GM23338 (cell line): ENCODE measurements around the gene LSM2.

ENCODE experiments used
- CREB1 ChIP-seq: fragments of 250-450 bp; sonication (Bioruptor Pico); IDR thresholded peaks from 2 replicates; pipeline ENCODE4 v1.5.0; 2020; ENCODE audit warnings: low read depth, mild to moderate bottlenecking, moderate library complexity
- EZH2 ChIP-seq: fragments of 200-600 bp; sonication (generic); IDR thresholded peaks from one replicate; pipeline ENCODE4 v1.8.0; 2017; ENCODE audit warnings: antibody characterized with exemption, mild to moderate bottlenecking, low read depth; ENCODE audit not compliant: unreplicated experiment
- EZH2phosphoT487 ChIP-seq: fragments of 200-600 bp; sonication (generic); IDR thresholded peaks from one replicate; pipeline ENCODE4 v1.8.1; 2018; ENCODE audit warnings: antibody characterized with exemption; ENCODE audit not compliant: unreplicated experiment
- JUNB ChIP-seq: IDR thresholded peaks from one replicate; pipeline ENCODE4 v1.6.1; 2016; ENCODE audit warnings: antibody characterized with exemption; ENCODE audit not compliant: unreplicated experiment
- NANOG ChIP-seq: IDR thresholded peaks from 2 replicates; pipeline ENCODE4 v1.6.1; 2016; ENCODE audit warnings: antibody characterized with exemption, borderline replicate concordance
- POLR2AphosphoS5 ChIP-seq: IDR thresholded peaks from 2 replicates; pipeline ENCODE4 v1.6.1; 2016; ENCODE audit warnings: antibody characterized with exemption, low read depth
- STAT1 ChIP-seq: IDR thresholded peaks from one replicate; pipeline ENCODE4 v1.6.1; 2016; ENCODE audit warnings: antibody characterized with exemption; ENCODE audit not compliant: unreplicated experiment
- ZNF114 ChIP-seq: fragments of 250-450 bp; sonication (Bioruptor Pico); IDR thresholded peaks from 2 replicates; pipeline ENCODE4 v1.5.0; 2020; ENCODE audit warnings: mild to moderate bottlenecking, moderate library complexity
- ZNF331 ChIP-seq: fragments of 250-450 bp; sonication (Bioruptor Pico); IDR thresholded peaks from 2 replicates; pipeline ENCODE4 v1.5.0; 2020; ENCODE audit warnings: low read depth, mild to moderate bottlenecking, moderate library complexity
- TF ChIP-seq, protein P1 (sequence below), 2 experiments: fragments of 200-600 bp in 1 of 2; sonication (generic) in 1 of 2; conservative IDR thresholded peaks; 2 replicates each; pipeline versions ENCODE4 v1.5.1 to v1.6.1; 2016 to 2017; ENCODE audit warnings: antibody characterized with exemption in 2 of 2, low read depth in 2 of 2, mild to moderate bottlenecking in 2 of 2, moderate library complexity in 1 of 2
- TF ChIP-seq, protein P2 (sequence below): IDR thresholded peaks from one replicate; pipeline ENCODE4 v1.6.1; 2018; ENCODE audit warnings: antibody characterized with exemption; ENCODE audit not compliant: unreplicated experiment
- TF ChIP-seq, protein P3 (sequence below): IDR thresholded peaks from 2 replicates; pipeline ENCODE4 v1.6.1; 2016; ENCODE audit warnings: antibody characterized with exemption

GRCh38 chr6:31847276-31847978 lies 40.7 kb upstream of the LSM2 start:
- TF ChIP-seq, protein P1, sequence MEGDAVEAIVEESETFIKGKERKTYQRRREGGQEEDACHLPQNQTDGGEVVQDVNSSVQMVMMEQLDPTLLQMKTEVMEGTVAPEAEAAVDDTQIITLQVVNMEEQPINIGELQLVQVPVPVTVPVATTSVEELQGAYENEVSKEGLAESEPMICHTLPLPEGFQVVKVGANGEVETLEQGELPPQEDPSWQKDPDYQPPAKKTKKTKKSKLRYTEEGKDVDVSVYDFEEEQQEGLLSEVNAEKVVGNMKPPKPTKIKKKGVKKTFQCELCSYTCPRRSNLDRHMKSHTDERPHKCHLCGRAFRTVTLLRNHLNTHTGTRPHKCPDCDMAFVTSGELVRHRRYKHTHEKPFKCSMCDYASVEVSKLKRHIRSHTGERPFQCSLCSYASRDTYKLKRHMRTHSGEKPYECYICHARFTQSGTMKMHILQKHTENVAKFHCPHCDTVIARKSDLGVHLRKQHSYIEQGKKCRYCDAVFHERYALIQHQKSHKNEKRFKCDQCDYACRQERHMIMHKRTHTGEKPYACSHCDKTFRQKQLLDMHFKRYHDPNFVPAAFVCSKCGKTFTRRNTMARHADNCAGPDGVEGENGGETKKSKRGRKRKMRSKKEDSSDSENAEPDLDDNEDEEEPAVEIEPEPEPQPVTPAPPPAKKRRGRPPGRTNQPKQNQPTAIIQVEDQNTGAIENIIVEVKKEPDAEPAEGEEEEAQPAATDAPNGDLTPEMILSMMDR (conservative IDR thresholded peaks at IDR 0.05; ENCODE audit: low read depth in 2 of 2) = no peak
- TF ChIP-seq CREB1 (CRISPR knock-in tag) (no peak), EZH2 (no peak), EZH2phosphoT487 (no peak), POLR2AphosphoS5 (no peak), JUNB (no peak), ZNF331 (CRISPR knock-in tag) (no peak), STAT1 (no peak), ZNF114 (CRISPR knock-in tag) (no peak), NANOG (no peak)
- TF ChIP-seq, protein P2, sequence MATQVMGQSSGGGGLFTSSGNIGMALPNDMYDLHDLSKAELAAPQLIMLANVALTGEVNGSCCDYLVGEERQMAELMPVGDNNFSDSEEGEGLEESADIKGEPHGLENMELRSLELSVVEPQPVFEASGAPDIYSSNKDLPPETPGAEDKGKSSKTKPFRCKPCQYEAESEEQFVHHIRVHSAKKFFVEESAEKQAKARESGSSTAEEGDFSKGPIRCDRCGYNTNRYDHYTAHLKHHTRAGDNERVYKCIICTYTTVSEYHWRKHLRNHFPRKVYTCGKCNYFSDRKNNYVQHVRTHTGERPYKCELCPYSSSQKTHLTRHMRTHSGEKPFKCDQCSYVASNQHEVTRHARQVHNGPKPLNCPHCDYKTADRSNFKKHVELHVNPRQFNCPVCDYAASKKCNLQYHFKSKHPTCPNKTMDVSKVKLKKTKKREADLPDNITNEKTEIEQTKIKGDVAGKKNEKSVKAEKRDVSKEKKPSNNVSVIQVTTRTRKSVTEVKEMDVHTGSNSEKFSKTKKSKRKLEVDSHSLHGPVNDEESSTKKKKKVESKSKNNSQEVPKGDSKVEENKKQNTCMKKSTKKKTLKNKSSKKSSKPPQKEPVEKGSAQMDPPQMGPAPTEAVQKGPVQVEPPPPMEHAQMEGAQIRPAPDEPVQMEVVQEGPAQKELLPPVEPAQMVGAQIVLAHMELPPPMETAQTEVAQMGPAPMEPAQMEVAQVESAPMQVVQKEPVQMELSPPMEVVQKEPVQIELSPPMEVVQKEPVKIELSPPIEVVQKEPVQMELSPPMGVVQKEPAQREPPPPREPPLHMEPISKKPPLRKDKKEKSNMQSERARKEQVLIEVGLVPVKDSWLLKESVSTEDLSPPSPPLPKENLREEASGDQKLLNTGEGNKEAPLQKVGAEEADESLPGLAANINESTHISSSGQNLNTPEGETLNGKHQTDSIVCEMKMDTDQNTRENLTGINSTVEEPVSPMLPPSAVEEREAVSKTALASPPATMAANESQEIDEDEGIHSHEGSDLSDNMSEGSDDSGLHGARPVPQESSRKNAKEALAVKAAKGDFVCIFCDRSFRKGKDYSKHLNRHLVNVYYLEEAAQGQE = no peak
- TF ChIP-seq, protein P3, sequence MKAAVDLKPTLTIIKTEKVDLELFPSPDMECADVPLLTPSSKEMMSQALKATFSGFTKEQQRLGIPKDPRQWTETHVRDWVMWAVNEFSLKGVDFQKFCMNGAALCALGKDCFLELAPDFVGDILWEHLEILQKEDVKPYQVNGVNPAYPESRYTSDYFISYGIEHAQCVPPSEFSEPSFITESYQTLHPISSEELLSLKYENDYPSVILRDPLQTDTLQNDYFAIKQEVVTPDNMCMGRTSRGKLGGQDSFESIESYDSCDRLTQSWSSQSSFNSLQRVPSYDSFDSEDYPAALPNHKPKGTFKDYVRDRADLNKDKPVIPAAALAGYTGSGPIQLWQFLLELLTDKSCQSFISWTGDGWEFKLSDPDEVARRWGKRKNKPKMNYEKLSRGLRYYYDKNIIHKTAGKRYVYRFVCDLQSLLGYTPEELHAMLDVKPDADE = no peak
